ENCODE data around the gene PVR. TPM values are rescaled to one million over a fixed set of nuclear protein-coding genes. Genes with fewer than 3 reads are reported as not detected.

Gene PVR
- total and polyA plus RNA-seq, 9 of the 15 experiments (the other 6 are each of a cell fraction or from before 2014, with no cell fraction given) = 0.89 to 14.5 (median 9.8) TPM

GRCh38 chr19:44694184-44694579, 50.5 kb downstream of the PVR start (continued):
- TF ChIP-seq CTCF (IDR thresholded peaks at IDR 0.05 in 2 of 3, conservative IDR thresholded peaks at IDR 0.05 in 1 of 3; ENCODE audit: insufficient read depth in 2 of 3, low read depth in 1 of 3, low read length in 3 of 3) (peak; percentile 71 to 75 (median 71)), EGR1 (conservative IDR thresholded peaks at IDR 0.05) (peak; percentile 89), SMARCE1 (IDR thresholded peaks at IDR 0.05) (peak; percentile 34; the same call in 1 of the 2 replicates), JUND (IDR thresholded peaks at IDR 0.05; ENCODE audit: borderline replicate concordance, low read depth, low read length) (0 out of 2 replicates have a peak, but pooled peaks have one; percentile 6), JUND (tag; IDR thresholded peaks at IDR 0.05; ENCODE audit: borderline replicate concordance, low read depth, low read length) (no peak), FOXK2 (conservative IDR thresholded peaks at IDR 0.05 in 1 of 2, IDR thresholded peaks at IDR 0.05 in 1 of 2; ENCODE audit: low read depth in 2 of 2) (peak; percentile 41 to 56; a peak in 2 of 4 replicates), KDM1A (IDR thresholded peaks at IDR 0.05) (peak in 1 of 2 experiments; percentile 49; a peak in 1 of 4 replicates), SMARCA5 (IDR thresholded peaks at IDR 0.05) (peak; percentile 94), ZC3H11A (IDR thresholded peaks at IDR 0.05; ENCODE audit: low read depth, low read length) (no peak)

GRCh38 chr19:44696939-44697669, 53.4 kb downstream of the PVR start:
- in situ Hi-C loops (cut with MboI) = no loop called here
- ATAC-seq = no peak
- H3K36me3 ChIP-seq (ENCODE audit: control insufficient read depth, insufficient read depth, low read length) = no peaks in the 10 kb centered on the region
- no peaks in the 10 kb centered on the region for H4K20me1 ChIP-seq (replicated peaks; ENCODE audit: control insufficient read depth, insufficient read depth, low read length)
- no peaks in the 10 kb centered on the region for H3K9me1 ChIP-seq (ENCODE audit: control insufficient read depth, insufficient read depth, low read length)
- no peaks in the 10 kb centered on the region for H3K27me3 ChIP-seq (ENCODE audit: control insufficient read depth in 2 of 2, insufficient read depth in 2 of 2, low read length in 2 of 2)
- no peak for DNase-seq (ENCODE audit: extremely low read depth in 1 of 4, low spot score in 3 of 4)
- H3K4me3 ChIP-seq = no peak overlapping the region
- H3K4me2 ChIP-seq (ENCODE audit: insufficient read depth, low read length) = no peak overlapping the region
- FAIRE-seq = no peak
- ChIA-PET CTCF (ENCODE audit: low intra/inter-chr PET ratio) (no interaction called here), POLR2A (interaction anchor here (1.5 kb wide), 1 partner anchor 9 kb away, joined by 4 read pairs; no protein-coding TSS in a partner anchor)
- H3K4me1 ChIP-seq (replicated peaks in 1 of 2; ENCODE audit: control insufficient read depth in 2 of 2, insufficient read depth in 2 of 2, low read length in 2 of 2) = peaks cover 19 to 40% of the 10 kb centered on the region in 2 experiments
- no peaks in the 10 kb centered on the region for H3K9me3 ChIP-seq (replicated peaks; ENCODE audit: control insufficient read depth, insufficient read depth, low read depth, low read length)
- no TSS peak for BruUV-seq (replicated peaks)
- no peak overlapping the region for H2AFZ ChIP-seq (ENCODE audit: low read depth, low read length)
- TF ChIP-seq NUFIP1 (IDR thresholded peaks at IDR 0.05; ENCODE audit: partially characterized antibody) (no peak), CREB3 (tag; conservative IDR thresholded peaks at IDR 0.05; ENCODE audit: low read depth) (no peak), MEF2A (IDR thresholded peaks at IDR 0.05; ENCODE audit: control insufficient read depth, low read depth, low read length) (no peak)
- WGBS (ENCODE audit: insufficient coverage, low coverage, missing lambda C conversion rate) = 77% methylated on average over 22 of the region's 22 CpGs
- H3K9ac ChIP-seq (ENCODE audit: insufficient read depth in 1 of 2, low read depth in 2 of 2, low read length in 2 of 2) = peak overlapping the region in 1 of 2 experiments; percentile 85; a peak in 2 of 4 replicates
- no peaks in the 10 kb centered on the region for H3K79me2 ChIP-seq (ENCODE audit: control insufficient read depth, insufficient read depth, low read length)
- intact Hi-C loops (cut with micrococcal nuclease) = no loop called here
- no peak overlapping the region for H3K27ac ChIP-seq (ENCODE audit: extremely low read depth, low read depth, low read length)
